ENCODE measurements around the gene MEF2C.

Gene MEF2C

GRCh38 chr5:88734983-88735382 lies 148.0 kb downstream of the MEF2C start:
- peaks cover 97% of the 10 kb centered on the region for H3K4me1 ChIP-seq (ENCODE audit: control insufficient read depth, low read length)
- TF ChIP-seq CTCF (IDR thresholded peaks at IDR 0.05; ENCODE audit: low read depth, low read length, poor library complexity, severe bottlenecking) (no peak), EZH2phosphoT487 (IDR thresholded peaks at IDR 0.05; ENCODE audit: borderline replicate concordance, low read length) (no peak)
- peak overlapping the region; percentile 68 for H3K4me3 ChIP-seq (ENCODE audit: low read length)
- H4K20me1 ChIP-seq (ENCODE audit: control insufficient read depth, insufficient read depth, low read depth, low read length) = no peaks in the 10 kb centered on the region
- no peaks in the 10 kb centered on the region for H3K9me2 ChIP-seq (replicated peaks; ENCODE audit: control insufficient read depth, low read length)
- H3K36me3 ChIP-seq (ENCODE audit: control insufficient read depth, low read length) = peaks cover 78% of the 10 kb centered on the region
- H3K27ac ChIP-seq (ENCODE audit: low read depth, low read length) = peak overlapping the region; percentile 82
- H3K4me2 ChIP-seq (ENCODE audit: low read length) = peak overlapping the region; percentile 81
- H3F3A ChIP-seq (ENCODE audit: control insufficient read depth, insufficient read depth) = peaks cover 81% of the 10 kb centered on the region
- H3K79me2 ChIP-seq (ENCODE audit: control insufficient read depth, low read length) = peaks cover 43% of the 10 kb centered on the region
- no peaks in the 10 kb centered on the region for H3K27me3 ChIP-seq (ENCODE audit: control insufficient read depth, low read length)
- no peaks in the 10 kb centered on the region for H3K9me3 ChIP-seq (ENCODE audit: control insufficient read depth, insufficient read depth, low read length)

- Histone ChIP-seq H3K9me2 (replicated peaks; ENCODE audit: control insufficient read depth, low read length) (no peaks in the 10 kb centered on the region), H3K4me3 (ENCODE audit: low read length) (peak overlapping the region; percentile 68), H3K27me3 (ENCODE audit: control insufficient read depth, low read length) (no peaks in the 10 kb centered on the region), H3K36me3 (ENCODE audit: control insufficient read depth, low read length) (peaks cover 76% of the 10 kb centered on the region), H3K27ac (ENCODE audit: low read depth, low read length) (peak overlapping the region; percentile 82), H3F3A (ENCODE audit: control insufficient read depth, insufficient read depth) (peaks cover 77% of the 10 kb centered on the region), H3K9me3 (ENCODE audit: control insufficient read depth, insufficient read depth, low read length) (no peaks in the 10 kb centered on the region), H3K4me1 (ENCODE audit: control insufficient read depth, low read length) (peaks cover 96% of the 10 kb centered on the region), H3K79me2 (ENCODE audit: control insufficient read depth, low read length) (peaks cover 45% of the 10 kb centered on the region), H3K4me2 (ENCODE audit: low read length) (peak overlapping the region; percentile 81), H4K20me1 (ENCODE audit: control insufficient read depth, insufficient read depth, low read depth, low read length) (no peaks in the 10 kb centered on the region)
- TF ChIP-seq EZH2phosphoT487 (IDR thresholded peaks at IDR 0.05; ENCODE audit: borderline replicate concordance, low read length) (no peak), CTCF (IDR thresholded peaks at IDR 0.05; ENCODE audit: low read depth, low read length, poor library complexity, severe bottlenecking) (no peak)
Measured at GRCh38 chr5:88734191-88734640, 148.8 kb downstream of the MEF2C start.

GRCh38 chr5:88732862-88733261 lies 150.1 kb downstream of the MEF2C start:
- Histone ChIP-seq H3K79me2 (ENCODE audit: control insufficient read depth, low read length) (peaks cover 45% of the 10 kb centered on the region), H3K27ac (ENCODE audit: low read depth, low read length) (peak overlapping the region; percentile 82), H3K4me1 (ENCODE audit: control insufficient read depth, low read length) (peaks cover 83% of the 10 kb centered on the region), H3K4me3 (ENCODE audit: low read length) (peak overlapping the region; percentile 54), H3K9me2 (replicated peaks; ENCODE audit: control insufficient read depth, low read length) (no peaks in the 10 kb centered on the region), H3K36me3 (ENCODE audit: control insufficient read depth, low read length) (peaks cover 80% of the 10 kb centered on the region), H3K9me3 (ENCODE audit: control insufficient read depth, insufficient read depth, low read length) (no peaks in the 10 kb centered on the region), H3K4me2 (ENCODE audit: low read length) (peak overlapping the region; percentile 81), H4K20me1 (ENCODE audit: control insufficient read depth, insufficient read depth, low read depth, low read length) (no peaks in the 10 kb centered on the region), H3K27me3 (ENCODE audit: control insufficient read depth, low read length) (no peaks in the 10 kb centered on the region), H3F3A (ENCODE audit: control insufficient read depth, insufficient read depth) (peaks cover 69% of the 10 kb centered on the region)
- TF ChIP-seq EZH2phosphoT487 (IDR thresholded peaks at IDR 0.05; ENCODE audit: borderline replicate concordance, low read length) = no peak
- TF ChIP-seq CTCF (IDR thresholded peaks at IDR 0.05; ENCODE audit: low read depth, low read length, poor library complexity, severe bottlenecking) = no peak

Data from DOHH2 (cell line).